Type B pancreatic cell (in vitro differentiated cells): ENCODE data around the gene SLC52A3. TPM values are rescaled to one million over a fixed set of nuclear protein-coding genes. Genes with fewer than 3 reads are reported as not detected.

Experiments
- DNase-seq: peaks from one replicate; pipeline ENCODE4 v3.0.0; 2021; ENCODE audit warnings: mixed read lengths; ENCODE audit not compliant: unreplicated experiment; ENCODE audit errors: extremely low spot score
- H3K27ac Mint-ChIP-seq: 2 replicates; pipeline ENCODE4 v1.8.0; 2021; ENCODE audit warnings: mild to moderate bottlenecking, mixed read lengths
- H3K27me3 Mint-ChIP-seq: 2 replicates; pipeline ENCODE4 v1.8.0; 2021; ENCODE audit warnings: mixed read lengths
- H3K36me3 Mint-ChIP-seq: 2 replicates; pipeline ENCODE4 v1.8.0; 2021; ENCODE audit warnings: mixed read lengths
- H3K4me1 Mint-ChIP-seq: one replicate; pipeline ENCODE4 v1.8.0; 2021; ENCODE audit warnings: mixed read lengths; ENCODE audit not compliant: unreplicated experiment
- H3K4me3 Mint-ChIP-seq: 2 replicates; pipeline ENCODE4 v1.8.0; 2021; ENCODE audit warnings: mild to moderate bottlenecking, mixed read lengths
- H3K9me3 Mint-ChIP-seq: 2 replicates; pipeline ENCODE4 v1.8.0; 2021; ENCODE audit warnings: mixed read lengths
- total RNA-seq: library from RNA; stranded (reverse); gene quantifications from 2 replicates; pipeline ENCODE4 v1.2.1, GENCODE V29; 2021; ENCODE audit warnings: low replicate concordance
- TF ChIP-seq, protein P1 (sequence below): fragments of 200-600 bp; sonication (generic); conservative IDR thresholded peaks from 2 replicates; pipeline ENCODE4 v1.5.0; 2021; ENCODE audit warnings: antibody characterized with exemption, mild to moderate bottlenecking

Gene SLC52A3
- total RNA-seq, 1 donor from 2014 or later, result 1.3 TPM

DNA sequence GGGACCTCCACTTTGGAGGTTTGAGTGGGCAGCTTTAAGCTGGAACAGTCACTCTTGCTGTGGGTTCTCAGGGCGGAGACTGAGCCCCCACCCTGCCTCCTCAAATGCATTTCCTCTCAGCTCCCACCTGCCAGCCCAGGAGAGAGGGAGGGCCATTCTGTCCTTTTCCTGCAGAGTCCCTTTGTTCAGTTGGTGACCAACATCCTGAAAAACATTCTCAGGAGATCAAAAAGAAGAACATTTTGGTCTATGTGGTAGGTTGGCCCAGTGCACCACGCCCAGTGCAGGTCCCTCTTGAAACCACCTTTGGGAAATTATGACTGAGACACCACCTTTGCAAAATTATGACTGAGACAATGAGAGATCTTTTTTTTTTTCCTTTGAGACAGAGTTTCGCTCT, 13.4 kb downstream of the SLC52A3 start:
- H3K4me1 Mint-ChIP-seq, result peaks cover 5% of the 10 kb centered on the region
- H3K36me3 Mint-ChIP-seq, result no peaks in the 10 kb centered on the region
- H3K9me3 Mint-ChIP-seq, result no peaks in the 10 kb centered on the region
- DNase-seq, result no peak
- TF ChIP-seq, protein P1, sequence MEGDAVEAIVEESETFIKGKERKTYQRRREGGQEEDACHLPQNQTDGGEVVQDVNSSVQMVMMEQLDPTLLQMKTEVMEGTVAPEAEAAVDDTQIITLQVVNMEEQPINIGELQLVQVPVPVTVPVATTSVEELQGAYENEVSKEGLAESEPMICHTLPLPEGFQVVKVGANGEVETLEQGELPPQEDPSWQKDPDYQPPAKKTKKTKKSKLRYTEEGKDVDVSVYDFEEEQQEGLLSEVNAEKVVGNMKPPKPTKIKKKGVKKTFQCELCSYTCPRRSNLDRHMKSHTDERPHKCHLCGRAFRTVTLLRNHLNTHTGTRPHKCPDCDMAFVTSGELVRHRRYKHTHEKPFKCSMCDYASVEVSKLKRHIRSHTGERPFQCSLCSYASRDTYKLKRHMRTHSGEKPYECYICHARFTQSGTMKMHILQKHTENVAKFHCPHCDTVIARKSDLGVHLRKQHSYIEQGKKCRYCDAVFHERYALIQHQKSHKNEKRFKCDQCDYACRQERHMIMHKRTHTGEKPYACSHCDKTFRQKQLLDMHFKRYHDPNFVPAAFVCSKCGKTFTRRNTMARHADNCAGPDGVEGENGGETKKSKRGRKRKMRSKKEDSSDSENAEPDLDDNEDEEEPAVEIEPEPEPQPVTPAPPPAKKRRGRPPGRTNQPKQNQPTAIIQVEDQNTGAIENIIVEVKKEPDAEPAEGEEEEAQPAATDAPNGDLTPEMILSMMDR, result no peak
- no peak overlapping the region for H3K4me3 Mint-ChIP-seq
- H3K27me3 Mint-ChIP-seq, result peaks cover 27% of the 10 kb centered on the region
- no peak overlapping the region for H3K27ac Mint-ChIP-seq

DNA sequence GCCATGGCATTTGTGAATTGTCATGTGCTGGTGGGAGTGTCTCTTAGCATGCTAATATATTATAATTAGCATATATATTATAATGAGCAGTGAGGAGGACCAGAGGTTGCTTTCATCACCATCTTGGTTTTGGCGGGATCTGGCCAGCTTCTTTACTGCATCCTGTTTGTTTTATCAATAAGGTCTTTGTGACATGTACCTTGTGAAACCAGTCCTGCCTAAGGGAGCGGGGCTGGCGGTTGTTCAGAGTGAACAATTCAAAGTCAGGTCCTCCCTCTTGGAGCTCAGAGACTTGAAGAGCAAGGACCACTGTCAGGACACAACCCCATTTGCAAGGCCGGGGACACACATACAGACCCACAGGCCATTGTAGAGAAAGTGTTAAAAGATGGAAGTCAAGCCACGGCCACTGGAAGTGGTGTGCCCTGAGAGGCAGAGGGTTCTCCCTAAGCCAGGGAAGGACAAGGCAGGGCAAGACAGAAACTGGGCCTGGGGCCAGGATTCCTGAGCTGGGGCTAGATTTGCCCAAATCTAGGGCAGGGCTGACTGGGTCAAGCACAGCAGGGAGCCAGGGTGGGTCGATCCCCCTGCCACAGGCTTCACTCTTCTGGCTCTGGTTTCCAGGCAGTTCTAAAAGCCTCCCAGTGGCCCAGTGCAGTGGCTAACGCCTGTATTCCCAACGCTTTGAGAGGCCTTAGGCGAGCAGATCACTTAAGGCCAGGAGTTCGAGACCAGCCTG, 14.2 kb downstream of the SLC52A3 start:
- H3K27ac Mint-ChIP-seq, result no peak overlapping the region

DNA sequence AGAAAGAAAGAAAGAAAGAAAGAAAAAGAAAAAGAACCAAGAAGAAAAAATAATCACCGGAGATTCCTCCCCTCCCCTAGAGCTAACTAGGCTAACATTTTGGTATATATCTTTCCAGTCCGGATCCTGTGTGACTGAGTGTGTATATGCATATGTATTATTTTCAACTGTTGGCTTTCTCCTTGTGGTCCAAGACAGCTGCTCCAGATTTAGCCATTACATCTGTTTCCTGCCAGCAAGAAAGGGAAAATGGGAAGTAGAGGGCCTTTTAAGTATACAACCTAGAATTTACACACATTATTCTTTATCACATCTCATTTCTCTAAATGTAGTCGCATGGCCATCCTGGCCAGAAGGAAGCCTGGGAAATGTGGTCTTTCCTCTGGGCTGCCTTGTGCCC, 15.2 kb downstream of the SLC52A3 start:
- no peaks in the 10 kb centered on the region for H3K9me3 Mint-ChIP-seq
- H3K4me3 Mint-ChIP-seq, result no peak overlapping the region
- no peak overlapping the region for H3K27ac Mint-ChIP-seq
- DNase-seq, result no peak
- peaks cover 5% of the 10 kb centered on the region for H3K4me1 Mint-ChIP-seq
- peaks cover 16% of the 10 kb centered on the region for H3K27me3 Mint-ChIP-seq
- TF ChIP-seq, protein P1, result no peak
- no peaks in the 10 kb centered on the region for H3K36me3 Mint-ChIP-seq

More for the DNA sequence above, 14.2 kb downstream of the SLC52A3 start:
- no peak for DNase-seq
- Mint-ChIP-seq H3K4me1 (peaks cover 5% of the 10 kb centered on the region), H3K27me3 (peaks cover 24% of the 10 kb centered on the region), H3K36me3 (no peaks in the 10 kb centered on the region), H3K4me3 (no peak overlapping the region), H3K9me3 (no peaks in the 10 kb centered on the region)
- TF ChIP-seq, protein P1, result no peak

DNA sequence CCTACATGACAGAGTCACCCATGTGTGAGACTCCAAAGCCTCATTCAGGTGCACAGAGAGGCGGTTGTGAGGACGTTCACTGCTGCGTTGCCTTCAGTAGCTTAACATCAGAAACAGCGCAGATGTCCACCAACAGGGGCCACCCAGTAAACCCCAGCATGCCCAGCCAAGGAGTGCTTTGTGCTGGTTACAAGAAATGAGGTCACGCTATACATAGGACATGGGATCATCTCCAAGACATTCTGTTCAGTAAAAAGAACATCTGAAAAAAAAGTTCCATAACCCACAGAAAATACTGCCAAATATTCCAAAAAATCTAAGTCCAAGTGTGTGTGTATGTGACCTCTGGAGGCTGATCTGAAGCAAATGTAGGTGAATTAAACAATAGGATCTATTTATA, 16.0 kb downstream of the SLC52A3 start:
- DNase-seq, result no peak
- peaks cover 9% of the 10 kb centered on the region for H3K27me3 Mint-ChIP-seq
- no peak overlapping the region for H3K27ac Mint-ChIP-seq
- H3K4me3 Mint-ChIP-seq, result no peak overlapping the region
- no peaks in the 10 kb centered on the region for H3K4me1 Mint-ChIP-seq
- no peaks in the 10 kb centered on the region for H3K36me3 Mint-ChIP-seq
- H3K9me3 Mint-ChIP-seq, result no peaks in the 10 kb centered on the region
- TF ChIP-seq, protein P1, result no peak

DNA sequence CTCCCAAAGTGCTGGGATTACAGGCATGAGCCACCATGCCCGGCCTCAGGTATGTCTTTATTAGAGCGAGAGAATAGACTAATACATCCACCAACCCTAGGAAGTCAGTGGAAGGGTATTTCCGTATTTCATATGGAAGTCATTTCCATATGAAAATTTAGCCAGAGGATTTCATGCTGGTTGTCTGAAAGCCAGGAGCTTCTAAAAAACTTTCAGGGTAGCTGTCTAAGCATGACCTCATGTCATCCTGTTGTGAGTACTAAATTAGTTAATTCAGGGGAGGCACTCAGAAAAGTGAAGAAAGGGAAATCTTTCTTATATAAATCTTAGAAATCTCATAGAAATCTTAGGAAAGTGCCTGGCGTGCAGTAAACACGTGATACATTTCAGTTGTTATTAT, 16.5 kb downstream of the SLC52A3 start:
- DNase-seq, result no peak
- no peaks in the 10 kb centered on the region for H3K36me3 Mint-ChIP-seq
- no peaks in the 10 kb centered on the region for H3K4me1 Mint-ChIP-seq
- TF ChIP-seq, protein P1, result no peak
- peaks cover 9% of the 10 kb centered on the region for H3K27me3 Mint-ChIP-seq
- H3K4me3 Mint-ChIP-seq, result no peak overlapping the region
- no peaks in the 10 kb centered on the region for H3K9me3 Mint-ChIP-seq
- H3K27ac Mint-ChIP-seq, result no peak overlapping the region
